Stimulated activated CD8-positive, alpha-beta memory T cell treated with anti-CD3 and anti-CD28 coated beads, Interleukin-15, amount 100 ng/mL, for 24 hours (primary cell): ENCODE measurements around the gene CHCHD3.

Experiments
- DNase-seq: peaks from one replicate; pipeline ENCODE4 v3.0.0-alpha.2; 2020; ENCODE audit warnings: low read depth

Gene CHCHD3

GRCh38 chr7:132861424-132861823 is 220.5 kb downstream of the CHCHD3 start:
- no peak for DNase-seq

GRCh38 chr7:132859199-132859598 is 222.7 kb downstream of the CHCHD3 start:
- no peak for DNase-seq

- no peak for DNase-seq
These were observed 223.1 kb downstream of the CHCHD3 start for GRCh38 chr7:132858760-132859159.

GRCh38 chr7:132858251-132858650 is 223.6 kb downstream of the CHCHD3 start:
- no peak for DNase-seq

GRCh38 chr7:132857703-132858102 is 224.2 kb downstream of the CHCHD3 start:
- DNase-seq = no peak

- DNase-seq = no peak
These were observed 224.9 kb downstream of the CHCHD3 start for GRCh38 chr7:132857031-132857430.

- no peak for DNase-seq
These were observed 225.5 kb downstream of the CHCHD3 start for GRCh38 chr7:132856416-132856815.

GRCh38 chr7:132855901-132856300 is 226.0 kb downstream of the CHCHD3 start:
- DNase-seq = no peak

GRCh38 chr7:132854238-132854637 is 227.7 kb downstream of the CHCHD3 start:
- DNase-seq = no peak

GRCh38 chr7:132847376-132847775 is 234.5 kb downstream of the CHCHD3 start:
- no peak for DNase-seq

- no peak for DNase-seq
These were observed 235.8 kb downstream of the CHCHD3 start for GRCh38 chr7:132846086-132846485.

GRCh38 chr7:132842478-132842877 is 239.4 kb downstream of the CHCHD3 start:
- no peak for DNase-seq

- no peak for DNase-seq
These were observed 241.7 kb downstream of the CHCHD3 start for GRCh38 chr7:132840199-132840598.

GRCh38 chr7:132838313-132838712 is 243.6 kb downstream of the CHCHD3 start:
- DNase-seq = no peak

- no peak for DNase-seq
These were observed 244.4 kb downstream of the CHCHD3 start for GRCh38 chr7:132837529-132837928.

- no peak for DNase-seq
These were observed 245.1 kb downstream of the CHCHD3 start for GRCh38 chr7:132836746-132837145.

GRCh38 chr7:132830941-132831340 is 250.9 kb downstream of the CHCHD3 start:
- DNase-seq = no peak

- DNase-seq = no peak
These were observed 253.4 kb downstream of the CHCHD3 start for GRCh38 chr7:132828502-132828901.

GRCh38 chr7:132825932-132826835 is 255.7 kb downstream of the CHCHD3 start:
- no peak for DNase-seq

- no peak for DNase-seq
These were observed 256.7 kb downstream of the CHCHD3 start for GRCh38 chr7:132825222-132825621.

- no peak for DNase-seq
These were observed 262.2 kb downstream of the CHCHD3 start for GRCh38 chr7:132819648-132820047.

GRCh38 chr7:132817949-132818348 is 263.9 kb downstream of the CHCHD3 start:
- DNase-seq = no peak

- no peak for DNase-seq
These were observed 266.1 kb downstream of the CHCHD3 start for GRCh38 chr7:132815696-132816311.

- DNase-seq = no peak
These were observed 266.8 kb downstream of the CHCHD3 start for GRCh38 chr7:132815130-132815529.
